SH-SY5Y (cell line): ENCODE results near the gene MMP24.

ENCODE experiments used
- GATA2 ChIP-seq: IDR thresholded peaks from 2 replicates; pipeline ENCODE4 v1.6.1; 2011; ENCODE audit warnings: mild to moderate bottlenecking, low read depth, low read length
- GATA3 ChIP-seq: IDR thresholded peaks from 2 replicates; pipeline ENCODE4 v1.6.1; 2011; ENCODE audit warnings: low read depth, mild to moderate bottlenecking, low read length, moderate library complexity

DNA sequence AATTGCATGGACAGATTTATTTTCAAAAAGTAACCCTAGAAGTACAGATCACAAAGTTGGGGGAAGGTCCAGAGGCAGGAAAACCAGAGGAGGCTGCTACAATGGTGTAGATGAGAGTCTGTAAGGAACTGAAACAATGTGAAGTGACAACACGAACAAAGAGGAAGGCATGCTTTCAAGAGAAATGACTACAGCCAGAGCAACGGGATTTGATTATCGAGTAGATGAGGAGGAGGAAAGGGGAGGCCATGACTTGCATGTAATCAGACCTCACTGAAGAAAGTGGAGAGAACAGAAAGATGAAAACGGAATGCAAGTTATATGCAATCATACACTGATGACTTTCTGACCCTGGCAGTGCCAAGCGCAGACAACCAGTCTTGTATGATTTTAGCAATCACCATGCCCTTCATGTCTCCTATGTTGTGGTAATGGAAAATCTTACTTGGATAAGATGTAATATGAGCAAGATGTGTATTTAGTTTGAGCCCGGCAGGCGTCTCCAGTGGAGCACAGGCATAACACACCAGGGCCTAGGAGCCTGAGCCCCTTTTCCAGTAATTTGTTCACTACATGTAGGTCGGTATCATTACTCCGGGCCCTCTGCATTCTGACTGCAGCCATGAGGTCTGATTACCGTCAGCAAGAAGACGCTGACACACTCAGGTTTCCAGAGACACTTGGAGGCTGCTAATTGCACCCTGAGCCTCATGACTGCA lies 99.7 kb downstream of the MMP24 start:
- TF ChIP-seq GATA2 (no peak), GATA3 (no peak)
